GM23338 (cell line): ENCODE results near the gene PYGO1. TPM values are rescaled to one million over a fixed set of nuclear protein-coding genes. Genes with fewer than 3 reads are reported as not detected.
"Not testable (repeated sequence)": the region's sequence is repeated elsewhere in the genome, so short reads cannot be mapped to it uniquely, and the experiment has no call there.

Source experiments
- ATAC-seq: fragments of 200-7000 bp; cut with Tn5 transposase; 3 replicates; pipeline ENCODE4 v1.9.1; 2020
- DNase-seq: peaks from one replicate; pipeline ENCODE4 v3.0.0-alpha.2; 2015; ENCODE audit warnings: low spot score
- H2AFZ ChIP-seq: fragments of 200-600 bp; sonication (generic); 2 replicates; pipeline ENCODE4 v1.8.0; 2016; ENCODE audit warnings: antibody characterized with exemption, mild to moderate bottlenecking, moderate library complexity
- H3F3A ChIP-seq: fragments of 200-600 bp; sonication (generic); replicated peaks from 2 replicates; pipeline ENCODE4 v1.8.0; 2017; ENCODE audit warnings: antibody characterized with exemption, mixed run types, low read depth
- H3K27ac ChIP-seq: fragments of 200-600 bp; sonication (generic); 2 replicates; pipeline ENCODE4 v1.6.1; 2016; ENCODE audit warnings: low read depth
- H3K27me3 ChIP-seq: fragments of 200-600 bp; sonication (generic); 2 replicates; pipeline ENCODE4 v1.8.0; 2016; ENCODE audit warnings: mild to moderate bottlenecking, mixed run types, moderate library complexity; ENCODE audit not compliant: insufficient read depth
- H3K36me3 ChIP-seq: fragments of 200-600 bp; sonication (generic); 2 replicates; pipeline ENCODE4 v1.8.0; 2016; ENCODE audit warnings: mild to moderate bottlenecking; ENCODE audit not compliant: insufficient read depth
- H3K4me1 ChIP-seq: fragments of 200-600 bp; sonication (generic); 2 replicates; pipeline ENCODE4 v1.8.0; 2016; ENCODE audit warnings: mild to moderate bottlenecking, moderate library complexity; ENCODE audit not compliant: insufficient read depth
- H3K4me2 ChIP-seq: fragments of 200-600 bp; sonication (generic); 2 replicates; pipeline ENCODE4 v1.7.1; 2017; ENCODE audit warnings: mixed run types
- H3K4me3 ChIP-seq: fragments of 200-600 bp; sonication (generic); 2 replicates; pipeline ENCODE4 v1.6.1; 2016; ENCODE audit warnings: mixed run types
- H3K79me2 ChIP-seq: fragments of 200-600 bp; sonication (generic); replicated peaks from 2 replicates; pipeline ENCODE4 v1.8.0; 2017; ENCODE audit warnings: mild to moderate bottlenecking; ENCODE audit not compliant: insufficient read depth
- H3K9me2 ChIP-seq: fragments of 200-600 bp; sonication (generic); 2 replicates; pipeline ENCODE4 v1.8.0; 2017; ENCODE audit not compliant: insufficient read depth
- H4K20me1 ChIP-seq: fragments of 200-600 bp; sonication (generic); replicated peaks from 2 replicates; pipeline ENCODE4 v1.8.0; 2017; ENCODE audit warnings: mild to moderate bottlenecking; ENCODE audit not compliant: insufficient read depth
- H3K27ac Mint-ChIP-seq: 2 replicates; pipeline ENCODE4 v1.8.0; 2020; ENCODE audit warnings: inconsistent platforms, mild to moderate bottlenecking, moderate library complexity, mixed read lengths
- H3K27me3 Mint-ChIP-seq: 3 replicates; pipeline ENCODE4 v1.8.0; 2022; ENCODE audit warnings: low read depth, mild to moderate bottlenecking, moderate library complexity, mixed read lengths, inconsistent platforms; ENCODE audit not compliant: insufficient read depth, poor library complexity
- H3K36me3 Mint-ChIP-seq: 3 replicates; pipeline ENCODE4 v1.8.0; 2021; ENCODE audit warnings: low read depth, mild to moderate bottlenecking, inconsistent platforms, moderate library complexity, mixed read lengths
- H3K4me1 Mint-ChIP-seq: 3 replicates; pipeline ENCODE4 v1.8.0; 2020; ENCODE audit warnings: mild to moderate bottlenecking, inconsistent platforms, mixed read lengths
- H3K4me3 Mint-ChIP-seq: 3 replicates; pipeline ENCODE4 v1.8.0; 2021; ENCODE audit warnings: moderate library complexity, mild to moderate bottlenecking, inconsistent platforms, mixed read lengths
- H3K9me3 Mint-ChIP-seq: 3 replicates; pipeline ENCODE4 v1.8.0; 2020; ENCODE audit warnings: moderate library complexity, mild to moderate bottlenecking, inconsistent platforms, mixed read lengths
- CREB1 ChIP-seq: fragments of 250-450 bp; sonication (Bioruptor Pico); IDR thresholded peaks from 2 replicates; pipeline ENCODE4 v1.5.0; 2020; ENCODE audit warnings: low read depth, mild to moderate bottlenecking, moderate library complexity
- EZH2phosphoT487 ChIP-seq: fragments of 200-600 bp; sonication (generic); IDR thresholded peaks from one replicate; pipeline ENCODE4 v1.8.1; 2018; ENCODE audit warnings: antibody characterized with exemption; ENCODE audit not compliant: unreplicated experiment
- ZNF114 ChIP-seq: fragments of 250-450 bp; sonication (Bioruptor Pico); IDR thresholded peaks from 2 replicates; pipeline ENCODE4 v1.5.0; 2020; ENCODE audit warnings: mild to moderate bottlenecking, moderate library complexity
- ZNF331 ChIP-seq: fragments of 250-450 bp; sonication (Bioruptor Pico); IDR thresholded peaks from 2 replicates; pipeline ENCODE4 v1.5.0; 2020; ENCODE audit warnings: low read depth, mild to moderate bottlenecking, moderate library complexity
- ZNF462 ChIP-seq: fragments of 250-450 bp; sonication (Bioruptor Pico); IDR thresholded peaks from 2 replicates; pipeline ENCODE4 v1.5.0; 2020; ENCODE audit warnings: mild to moderate bottlenecking, moderate library complexity
- polyA plus RNA-seq: library from polyadenylated mRNA; unstranded; fragments of >200 nt; fragmentation: Nextera tagmentation; extraction: Ambion mirVana; gene quantifications from 2 replicates; pipeline ENCODE4 v1.2.1, GENCODE V29; 2016
- total RNA-seq: library from RNA; depleted of rRNA; stranded (reverse); fragments of >200 nt; shearing (Covaris generic); gene quantifications from 2 replicates; pipeline ENCODE4 v1.2.3, GENCODE V29; 2014

The PYGO1 gene
- total and polyA plus RNA-seq, 2 experiments from 2014 or later: 0.18 to 0.52 TPM

GRCh38 chr15:55601374-55601773, 13.2 kb upstream of the PYGO1 start (continued):
- TF ChIP-seq EZH2phosphoT487 (no peak), ZNF114 (no peak), CREB1 (CRISPR knock-in tag) (no peak)

- no peaks in the 10 kb centered on the region for H3F3A ChIP-seq
- ATAC-seq: no peak
These were observed 11.3 kb upstream of the PYGO1 start for GRCh38 chr15:55599439-55599838.

GRCh38 chr15:55593019-55593418, 4.9 kb upstream of the PYGO1 start:
- not testable (repeated sequence) for H3K36me3 ChIP-seq

More at GRCh38 chr15:55599439-55599838, 11.3 kb upstream of the PYGO1 start:
- no peak for TF ChIP-seq ZNF331 (CRISPR knock-in tag)
- TF ChIP-seq ZNF462 (CRISPR knock-in tag): no peak
- no peak overlapping the region for H3K4me2 ChIP-seq
- Mint-ChIP-seq H3K9me3 (no peaks in the 10 kb centered on the region), H3K27me3 (peaks cover 2% of the 10 kb centered on the region), H3K4me1 (no peaks in the 10 kb centered on the region), H3K4me3 (no peak overlapping the region), H3K36me3 (no peaks in the 10 kb centered on the region), H3K27ac (no peak overlapping the region)
- no peak overlapping the region for H2AFZ ChIP-seq
- H3K79me2 ChIP-seq: no peaks in the 10 kb centered on the region
- H3K27ac ChIP-seq: no peak overlapping the region
- H4K20me1 ChIP-seq: no peaks in the 10 kb centered on the region
- H3K27me3 ChIP-seq: no peaks in the 10 kb centered on the region
- no peaks in the 10 kb centered on the region for H3K4me1 ChIP-seq
- DNase-seq: no peak
- H3K36me3 ChIP-seq: no peaks in the 10 kb centered on the region
- H3K9me2 ChIP-seq: no peaks in the 10 kb centered on the region
- no peak overlapping the region for H3K4me3 ChIP-seq

More at GRCh38 chr15:55593019-55593418, 4.9 kb upstream of the PYGO1 start:
- H3K27ac Mint-ChIP-seq, H3K4me1 Mint-ChIP-seq, H3K9me3 Mint-ChIP-seq, H3K27ac ChIP-seq, H3K79me2 ChIP-seq, H3K4me3 Mint-ChIP-seq, H3K4me3 ChIP-seq, H2AFZ ChIP-seq, H3F3A ChIP-seq, H3K4me2 ChIP-seq, H3K36me3 Mint-ChIP-seq, ATAC-seq, H4K20me1 ChIP-seq, H3K9me2 ChIP-seq, H3K4me1 ChIP-seq, DNase-seq: not testable (repeated sequence)
- peaks cover 19% of the 10 kb centered on the region for H3K27me3 Mint-ChIP-seq
- peaks cover 29% of the 10 kb centered on the region for H3K27me3 ChIP-seq
